ENCODE data around the gene THSD4.
"Not testable (repeated sequence)": the region's sequence is repeated elsewhere in the genome, so short reads cannot be mapped to it uniquely, and the experiment has no call there.

THSD4 gene

GRCh38 chr15:71167445-71168165 lies 52.3 kb downstream of the THSD4 start:
- DNase-seq (ENCODE audit: low read depth) = no peak
- no peak for TF ChIP-seq CTCF (IDR thresholded peaks at IDR 0.05; ENCODE audit: control insufficient read depth, extremely low read depth, insufficient read depth)
- H3K4me3 ChIP-seq (ENCODE audit: low read depth, low read length) = no peak overlapping the region

- no peak for DNase-seq (ENCODE audit: low read depth)
- H3K4me3 ChIP-seq (ENCODE audit: low read depth, low read length) = no peak overlapping the region
- TF ChIP-seq CTCF (IDR thresholded peaks at IDR 0.05; ENCODE audit: control insufficient read depth, extremely low read depth, insufficient read depth) = no peak
Observed at GRCh38 chr15:71168166-71168834, 53.0 kb downstream of the THSD4 start.

- no peak for TF ChIP-seq CTCF (IDR thresholded peaks at IDR 0.05; ENCODE audit: control insufficient read depth, extremely low read depth, insufficient read depth)
- no peak for DNase-seq (ENCODE audit: low read depth)
- H3K4me3 ChIP-seq (ENCODE audit: low read depth, low read length) = no peak overlapping the region
Observed at GRCh38 chr15:71170163-71170562, 54.9 kb downstream of the THSD4 start.

GRCh38 chr15:71171195-71171594 lies 55.9 kb downstream of the THSD4 start:
- no peak for DNase-seq (ENCODE audit: low read depth)
- no peak overlapping the region for H3K4me3 ChIP-seq (ENCODE audit: low read depth, low read length)
- no peak for TF ChIP-seq CTCF (IDR thresholded peaks at IDR 0.05; ENCODE audit: control insufficient read depth, extremely low read depth, insufficient read depth)

- not testable (repeated sequence) for DNase-seq (ENCODE audit: low read depth); H3K4me3 ChIP-seq (ENCODE audit: low read depth, low read length)
Observed at GRCh38 chr15:71174360-71174759, 59.1 kb downstream of the THSD4 start.

- no peak overlapping the region for H3K4me3 ChIP-seq (ENCODE audit: low read depth, low read length)
- no peak for DNase-seq (ENCODE audit: low read depth)
- TF ChIP-seq CTCF (IDR thresholded peaks at IDR 0.05; ENCODE audit: control insufficient read depth, extremely low read depth, insufficient read depth) = no peak
Observed at GRCh38 chr15:71180986-71181853, 65.9 kb downstream of the THSD4 start.

GRCh38 chr15:71182522-71182921 lies 67.3 kb downstream of the THSD4 start:
- TF ChIP-seq CTCF (IDR thresholded peaks at IDR 0.05; ENCODE audit: control insufficient read depth, extremely low read depth, insufficient read depth) = no peak
- no peak overlapping the region for H3K4me3 ChIP-seq (ENCODE audit: low read depth, low read length)
- DNase-seq (ENCODE audit: low read depth) = no peak
